Smooth muscle cell (in vitro differentiated cells): Measurements from ENCODE around the gene BTN3A1. TPM values are rescaled to one million over a fixed set of nuclear protein-coding genes. Genes with fewer than 3 reads are reported as not detected.

Source experiments
- DNase-seq: peaks from one replicate; lab custom pipeline; 2025; ENCODE audit not compliant: unreplicated experiment; lab: John Stamatoyannopoulos, UW
- H2AFZ ChIP-seq: fragments of 200-600 bp; sonication (generic); 2 replicates; pipeline ENCODE4 v1.6.0; 2016; ENCODE audit warnings: antibody characterized with exemption, low read depth, mild to moderate bottlenecking
- H3F3A ChIP-seq: fragments of 200-600 bp; sonication (generic); 2 replicates; pipeline ENCODE4 v1.6.0; 2017; ENCODE audit warnings: antibody characterized with exemption, low read depth
- H3K27ac ChIP-seq: fragments of 200-600 bp; sonication (generic); 2 replicates; pipeline ENCODE4 v1.5.1; 2016; ENCODE audit warnings: low read depth, mild to moderate bottlenecking
- H3K27me3 ChIP-seq: fragments of 200-600 bp; sonication (generic); 2 replicates; pipeline ENCODE4 v1.6.1; 2016; ENCODE audit warnings: low read depth, mild to moderate bottlenecking
- H3K36me3 ChIP-seq: fragments of 200-600 bp; sonication (generic); 2 replicates; pipeline ENCODE4 v1.5.1; 2016; ENCODE audit warnings: low read depth
- H3K4me1 ChIP-seq: fragments of 200-600 bp; sonication (generic); 2 replicates; pipeline ENCODE4 v1.5.1; 2016; ENCODE audit warnings: low read depth
- H3K4me2 ChIP-seq: fragments of 200-600 bp; sonication (generic); 2 replicates; pipeline ENCODE4 v1.6.0; 2016; ENCODE audit warnings: mild to moderate bottlenecking
- H3K4me3 ChIP-seq: fragments of 200-600 bp; sonication (generic); 2 replicates; pipeline ENCODE4 v1.5.1; 2016; ENCODE audit warnings: mild to moderate bottlenecking
- H3K79me2 ChIP-seq: fragments of 200-600 bp; sonication (generic); 2 replicates; pipeline ENCODE4 v1.6.0; 2016; ENCODE audit warnings: low read depth, mild to moderate bottlenecking
- H3K9ac ChIP-seq: fragments of 200-600 bp; sonication (generic); 2 replicates; pipeline ENCODE4 v1.6.0; 2016; ENCODE audit warnings: low read depth
- H3K9me3 ChIP-seq: fragments of 200-600 bp; sonication (generic); replicated peaks from 2 replicates; pipeline ENCODE4 v1.5.1; 2016; ENCODE audit warnings: low read depth
- H4K20me1 ChIP-seq: fragments of 200-600 bp; sonication (generic); 2 replicates; pipeline ENCODE4 v1.6.0; 2016; ENCODE audit warnings: low read depth
- WGBS: methylation state at CpG from one replicate; pipeline ENCODE4 v1.1.7; 2016; ENCODE audit warnings: low lambda C conversion rate; 5-methylcytosine and 5-hydroxymethylcytosine counted together
- polyA plus RNA-seq: library from polyadenylated mRNA; unstranded; fragments of >200 nt; fragmentation: Nextera tagmentation; extraction: Ambion mirVana; gene quantifications from 2 replicates; pipeline ENCODE4 v1.2.1, GENCODE V29; 2016
- total RNA-seq: library from RNA; depleted of rRNA; stranded (reverse); fragments of >200 nt; gene quantifications from 2 replicates; pipeline ENCODE4 v1.2.3, GENCODE V29; 2014
- TF ChIP-seq, protein P1 (sequence below): fragments of 200-600 bp; sonication (generic); IDR thresholded peaks from 2 replicates; pipeline ENCODE4 v1.5.1; 2017; ENCODE audit warnings: borderline replicate concordance, mild to moderate bottlenecking, antibody characterized with exemption; ENCODE audit not compliant: insufficient read depth, poor library complexity, severe bottlenecking

BTN3A1 gene
- total and polyA plus RNA-seq, 2 experiments from 2014 or later, result 13.5 to 19.1 TPM

DNA sequence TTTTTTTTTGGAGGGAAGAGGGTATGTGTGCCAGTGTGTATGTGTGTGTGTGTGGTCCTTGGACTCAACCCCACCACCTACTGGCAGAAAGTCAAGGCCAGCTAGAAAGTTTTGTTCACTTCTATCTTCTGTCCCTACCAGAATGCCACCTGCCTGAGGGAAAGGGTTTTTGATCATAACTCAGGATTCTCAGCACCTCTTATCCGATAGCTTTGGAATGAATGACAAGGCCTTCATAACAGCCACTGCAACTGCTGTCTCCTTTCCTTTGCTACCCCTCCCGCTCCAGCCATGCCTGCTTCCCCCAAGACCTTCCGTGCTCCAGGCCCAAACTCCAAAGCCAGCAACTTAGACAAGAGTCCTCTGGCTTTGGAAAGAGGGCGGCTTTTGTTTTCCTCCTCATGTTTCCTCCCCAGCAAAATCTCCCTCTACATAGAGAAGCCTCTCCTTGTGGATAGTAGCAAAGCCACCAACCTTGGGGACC lies 18.7 kb downstream of the BTN3A1 start:
- peaks cover 4% of the 10 kb centered on the region for H3K4me1 ChIP-seq
- peak overlapping the region; percentile 93 for H3K9ac ChIP-seq
- H3K9me3 ChIP-seq, result no peaks in the 10 kb centered on the region
- 39% methylated on average over 4 of the region's 4 CpGs for WGBS
- TF ChIP-seq, protein P1, sequence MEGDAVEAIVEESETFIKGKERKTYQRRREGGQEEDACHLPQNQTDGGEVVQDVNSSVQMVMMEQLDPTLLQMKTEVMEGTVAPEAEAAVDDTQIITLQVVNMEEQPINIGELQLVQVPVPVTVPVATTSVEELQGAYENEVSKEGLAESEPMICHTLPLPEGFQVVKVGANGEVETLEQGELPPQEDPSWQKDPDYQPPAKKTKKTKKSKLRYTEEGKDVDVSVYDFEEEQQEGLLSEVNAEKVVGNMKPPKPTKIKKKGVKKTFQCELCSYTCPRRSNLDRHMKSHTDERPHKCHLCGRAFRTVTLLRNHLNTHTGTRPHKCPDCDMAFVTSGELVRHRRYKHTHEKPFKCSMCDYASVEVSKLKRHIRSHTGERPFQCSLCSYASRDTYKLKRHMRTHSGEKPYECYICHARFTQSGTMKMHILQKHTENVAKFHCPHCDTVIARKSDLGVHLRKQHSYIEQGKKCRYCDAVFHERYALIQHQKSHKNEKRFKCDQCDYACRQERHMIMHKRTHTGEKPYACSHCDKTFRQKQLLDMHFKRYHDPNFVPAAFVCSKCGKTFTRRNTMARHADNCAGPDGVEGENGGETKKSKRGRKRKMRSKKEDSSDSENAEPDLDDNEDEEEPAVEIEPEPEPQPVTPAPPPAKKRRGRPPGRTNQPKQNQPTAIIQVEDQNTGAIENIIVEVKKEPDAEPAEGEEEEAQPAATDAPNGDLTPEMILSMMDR, result peak; percentile 46
- no peak for DNase-seq
- H3F3A ChIP-seq, result peaks cover 5% of the 10 kb centered on the region
- peak overlapping the region; percentile 95 for H3K4me3 ChIP-seq
- H3K4me2 ChIP-seq, result peak overlapping the region; percentile 96
- no peaks in the 10 kb centered on the region for H3K79me2 ChIP-seq
- peak overlapping the region; percentile 100 for H2AFZ ChIP-seq
- peak overlapping the region; percentile 86 for H3K27ac ChIP-seq
- no peaks in the 10 kb centered on the region for H3K27me3 ChIP-seq
- H4K20me1 ChIP-seq, result no peaks in the 10 kb centered on the region
- no peaks in the 10 kb centered on the region for H3K36me3 ChIP-seq

DNA sequence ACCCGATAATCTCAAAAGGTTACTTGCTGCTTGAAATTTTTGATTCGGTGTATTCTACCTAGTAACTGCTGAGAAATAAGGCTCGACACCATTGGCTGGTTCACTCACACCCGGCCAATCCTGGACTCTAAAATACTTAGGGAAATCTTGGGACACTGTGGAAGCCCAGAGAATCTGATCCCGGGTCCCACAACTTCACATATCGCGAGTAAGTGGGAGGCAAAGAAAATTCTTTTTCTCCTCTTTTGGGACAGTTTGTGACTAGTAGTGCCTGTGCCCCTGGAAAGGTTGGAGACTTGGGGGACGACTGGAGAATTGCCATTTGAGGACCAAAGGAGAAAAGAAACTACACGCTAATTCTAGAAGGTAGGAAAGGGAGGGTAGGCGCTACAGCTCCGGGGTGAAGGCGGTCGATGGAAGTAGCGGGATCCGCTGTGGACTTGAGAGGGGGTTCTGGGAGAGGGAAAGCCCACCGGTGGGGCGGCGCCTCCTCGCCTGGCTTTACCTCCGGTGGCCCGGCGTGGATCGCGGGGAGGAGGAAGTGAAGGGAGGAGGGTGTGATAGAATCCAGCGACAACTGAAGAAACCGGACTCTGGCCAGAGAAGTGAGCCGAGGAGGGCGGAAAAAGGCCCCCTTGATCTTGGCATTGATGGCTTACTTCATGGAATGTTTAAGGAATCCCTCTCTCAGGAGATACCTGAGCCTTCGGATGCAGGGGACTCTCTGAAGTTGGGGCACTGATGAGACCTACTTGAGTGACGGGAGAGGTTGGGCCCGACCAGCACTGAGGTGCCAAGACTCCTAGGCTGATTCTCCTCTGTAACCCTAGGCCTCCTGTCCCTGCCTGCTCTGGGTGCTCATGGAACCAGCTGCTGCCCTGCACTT lies 19.4 kb downstream of the BTN3A1 start:
- H3F3A ChIP-seq, result peaks cover 5% of the 10 kb centered on the region
- H3K79me2 ChIP-seq, result no peaks in the 10 kb centered on the region
- H4K20me1 ChIP-seq, result no peaks in the 10 kb centered on the region
- peak overlapping the region; percentile 86 for H3K27ac ChIP-seq
- peak overlapping the region; percentile 95 for H3K4me3 ChIP-seq
- TF ChIP-seq, protein P1, result no peak
- peak overlapping the region; percentile 93 for H3K9ac ChIP-seq
- 2% methylated on average over 31 of the region's 31 CpGs for WGBS
- peak overlapping the region; percentile 100 for H2AFZ ChIP-seq
- DNase-seq, result peak; percentile 40
- H3K4me2 ChIP-seq, result peak overlapping the region; percentile 96
- H3K27me3 ChIP-seq, result no peaks in the 10 kb centered on the region
- H3K36me3 ChIP-seq, result no peaks in the 10 kb centered on the region
- peaks cover 4% of the 10 kb centered on the region for H3K4me1 ChIP-seq
- no peaks in the 10 kb centered on the region for H3K9me3 ChIP-seq

DNA sequence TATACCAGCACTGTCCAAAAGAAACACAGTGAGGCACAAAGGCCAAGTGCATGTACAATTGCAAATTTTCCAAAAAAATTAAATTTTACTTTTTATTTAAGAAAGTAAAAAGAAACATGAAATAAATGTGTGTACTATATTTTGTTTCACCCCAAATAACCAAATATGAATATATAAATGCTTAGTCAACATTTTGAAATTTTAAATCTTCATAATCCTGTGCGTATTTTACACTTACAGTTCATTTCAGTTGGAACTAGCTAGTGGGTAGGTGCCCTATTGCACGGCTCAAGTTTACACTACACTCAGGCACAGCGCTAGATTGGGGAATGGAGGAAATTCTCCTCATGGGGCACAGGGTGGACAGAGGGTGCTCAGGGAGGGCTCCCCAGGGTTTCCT lies 20.3 kb downstream of the BTN3A1 start:
- Histone ChIP-seq H3K27me3 (no peaks in the 10 kb centered on the region), H3K36me3 (no peaks in the 10 kb centered on the region), H3K27ac (no peak overlapping the region), H3F3A (peaks cover 5% of the 10 kb centered on the region), H3K79me2 (no peaks in the 10 kb centered on the region), H3K4me3 (peak overlapping the region; percentile 95), H3K4me2 (peak overlapping the region; percentile 96), H3K4me1 (peaks cover 4% of the 10 kb centered on the region), H2AFZ (no peak overlapping the region), H4K20me1 (no peaks in the 10 kb centered on the region), H3K9me3 (no peaks in the 10 kb centered on the region), H3K9ac (no peak overlapping the region)
- no peak for DNase-seq
- TF ChIP-seq, protein P1, result no peak
- 97% methylated on average over 3 of the region's 3 CpGs for WGBS
